ENCODE data around the gene ZFP92. TPM values are rescaled to one million over a fixed set of nuclear protein-coding genes. Genes with fewer than 3 reads are reported as not detected.

ZFP92 gene
- total and polyA plus RNA-seq, 2 of the 8 experiments (the other 6 are each of a cell fraction or from before 2014, with no cell fraction given), result 0.14 to 0.41 TPM

GRCh38 chrX:153445106-153445855 is 34.0 kb downstream of the ZFP92 start (continued):
- no peak for TF ChIP-seq CHD7 (IDR thresholded peaks at IDR 0.05; ENCODE audit: insufficient replicate concordance, low read length)
- no peak for TF ChIP-seq RFX5 (IDR thresholded peaks at IDR 0.05; ENCODE audit: borderline replicate concordance, low read depth, low read length)
- no peak for TF ChIP-seq KDM4A (IDR thresholded peaks at IDR 0.05; ENCODE audit: low read depth, low read length, severe bottlenecking)
- no peak for TF ChIP-seq RAD21 (IDR thresholded peaks at IDR 0.05 in 1 of 2, conservative IDR thresholded peaks at IDR 0.05 in 1 of 2; ENCODE audit: low read depth in 2 of 2, low read length in 2 of 2)
- no peak for TF ChIP-seq CHD1 (IDR thresholded peaks at IDR 0.05; ENCODE audit: low read depth, low read length)
- TF ChIP-seq TAF7 (optimal IDR thresholded peaks at IDR 0.05; ENCODE audit: borderline replicate concordance, low read depth, low read length), result no peak
- no peak for TF ChIP-seq HDAC6 (IDR thresholded peaks at IDR 0.05; ENCODE audit: low read depth, low read length)
- no peak for TF ChIP-seq JUN (IDR thresholded peaks at IDR 0.05; ENCODE audit: low read depth, low read length)
- no peak for TF ChIP-seq MAX (IDR thresholded peaks at IDR 0.05)
- TF ChIP-seq SIRT6 (IDR thresholded peaks at IDR 0.05; ENCODE audit: low read length), result no peak

Data from H1 (cell line).